NOMO-1 (cell line): ENCODE data around the gene ZNF804A.

Source experiments
- DNase-seq, 2 experiments: peaks; one replicate each; lab custom pipeline; 2025; ENCODE audit not compliant: unreplicated experiment in 2 of 2; lab: John Stamatoyannopoulos, UW

Gene ZNF804A

GRCh38 chr2:184920451-184920965 lies 322.2 kb downstream of the ZNF804A start:
- DNase-seq: no peak

GRCh38 chr2:184921676-184922075 lies 323.3 kb downstream of the ZNF804A start:
- no peak for DNase-seq

DNA sequence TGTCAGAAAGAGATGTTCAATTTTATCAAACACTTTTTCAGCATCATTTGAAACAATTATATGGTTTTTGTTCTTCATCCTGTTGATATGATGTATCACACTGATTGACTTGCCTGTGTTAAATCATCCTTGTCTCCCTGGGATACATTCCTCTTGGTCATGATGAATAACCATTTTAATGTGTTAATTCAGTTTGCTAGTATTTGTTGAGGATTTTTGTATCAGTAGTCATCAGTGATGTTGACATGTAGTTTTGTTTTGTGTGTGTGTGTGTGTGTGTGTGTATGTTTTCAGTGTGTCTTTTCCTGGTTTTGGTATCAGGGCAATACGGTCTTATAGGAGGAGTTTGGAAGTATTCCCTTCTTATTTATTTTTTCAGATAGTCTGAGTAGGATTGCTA lies 325.4 kb downstream of the ZNF804A start:
- DNase-seq: no peak

GRCh38 chr2:184927040-184927439 lies 328.7 kb downstream of the ZNF804A start:
- DNase-seq: no peak

- DNase-seq: no peak
Measured at GRCh38 chr2:184936761-184937160, 338.4 kb downstream of the ZNF804A start.

DNA sequence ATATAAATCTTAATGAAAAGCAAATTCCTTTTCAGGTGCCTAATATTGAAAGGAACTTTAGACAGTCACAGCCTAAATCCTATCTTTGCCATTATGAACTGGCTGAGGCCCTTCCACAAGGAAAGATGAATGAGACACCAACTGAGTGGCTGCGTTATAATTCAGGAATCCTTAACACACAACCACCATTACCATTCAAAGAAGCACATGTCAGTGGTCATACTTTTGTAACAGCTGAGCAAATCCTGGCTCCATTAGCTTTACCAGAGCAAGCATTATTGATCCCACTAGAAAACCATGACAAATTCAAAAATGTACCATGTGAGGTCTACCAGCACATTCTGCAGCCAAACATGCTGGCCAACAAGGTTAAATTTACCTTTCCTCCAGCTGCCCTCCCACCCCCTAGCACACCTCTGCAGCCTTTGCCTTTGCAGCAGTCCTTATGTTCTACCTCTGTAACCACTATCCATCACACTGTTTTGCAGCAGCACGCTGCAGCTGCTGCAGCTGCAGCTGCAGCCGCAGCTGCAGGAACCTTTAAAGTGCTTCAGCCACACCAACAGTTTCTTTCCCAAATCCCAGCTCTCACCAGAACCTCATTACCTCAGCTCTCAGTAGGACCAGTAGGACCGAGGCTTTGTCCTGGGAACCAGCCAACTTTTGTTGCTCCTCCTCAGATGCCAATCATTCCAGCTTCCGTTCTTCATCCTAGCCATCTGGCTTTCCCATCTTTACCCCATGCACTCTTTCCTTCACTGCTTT lies 340.1 kb downstream of the ZNF804A start:
- DNase-seq: no peak

GRCh38 chr2:184945326-184945725 lies 347.0 kb downstream of the ZNF804A start:
- no peak for DNase-seq

- DNase-seq: no peak
Measured at GRCh38 chr2:184945824-184946223, 347.5 kb downstream of the ZNF804A start.

DNA sequence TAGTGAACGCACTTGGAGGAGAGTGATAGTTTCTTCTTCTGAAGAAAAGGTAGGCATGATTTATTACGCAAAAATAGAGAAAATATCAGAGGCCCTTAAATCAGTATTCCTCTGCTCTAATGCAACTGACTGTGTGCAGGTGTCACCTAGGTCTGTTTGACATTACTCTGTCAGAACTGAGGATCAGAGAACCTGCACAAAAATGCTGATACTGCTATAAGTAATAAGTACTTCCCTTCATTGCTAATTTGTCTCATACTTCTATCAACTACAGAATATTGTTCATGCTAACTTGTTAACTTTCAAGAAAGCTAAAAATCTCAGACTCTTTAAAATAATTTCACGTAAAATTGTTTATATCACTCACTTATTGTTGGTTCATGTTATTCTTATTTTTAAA lies 358.5 kb downstream of the ZNF804A start:
- DNase-seq: no peak

DNA sequence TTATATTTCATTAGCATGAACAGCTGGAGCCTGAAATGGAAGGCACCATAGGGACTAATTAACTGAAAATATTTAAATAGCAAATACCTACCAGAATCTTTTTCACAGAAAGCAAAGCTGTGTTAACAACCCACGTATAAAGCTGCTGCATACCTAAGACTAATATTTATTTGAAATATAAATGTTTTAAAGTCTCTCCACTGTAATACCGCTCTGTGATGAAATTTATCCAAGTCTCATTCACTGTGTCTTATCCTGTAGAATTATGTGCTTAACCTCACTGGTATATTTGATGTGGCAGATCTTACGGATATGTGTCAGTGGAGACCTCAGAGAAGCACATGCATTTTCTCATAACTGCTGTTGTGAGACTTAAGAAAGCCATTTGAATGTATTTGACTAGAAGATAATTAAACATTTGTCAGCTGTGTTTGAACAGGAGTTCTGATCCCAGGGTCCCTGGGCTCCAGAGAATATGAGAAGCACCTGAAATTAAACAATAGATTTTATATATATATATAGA lies 373.3 kb downstream of the ZNF804A start:
- DNase-seq: no peak
